HG03521 (cell line): ENCODE measurements around the gene GJA3.

Experiments used
- ATAC-seq: cut with Tn5 transposase; IDR thresholded peaks from one replicate; pipeline ENCODE4 v1.9.1; 2021; ENCODE audit warnings: mild to moderate bottlenecking, moderate library complexity; ENCODE audit not compliant: unreplicated experiment

Gene GJA3

GRCh38 chr13:20093951-20094350 lies 66.9 kb downstream of the GJA3 start:
- ATAC-seq: no peak

GRCh38 chr13:20090349-20090748 lies 70.5 kb downstream of the GJA3 start:
- no peak for ATAC-seq
